ENCODE measurements around the gene ARAP3.
A peak's percentile ranks its signal among the peaks of the same experiment; 100 is the strongest.
"Not testable (repeated sequence)": the region's sequence is repeated elsewhere in the genome, so short reads cannot be mapped to it uniquely, and the experiment has no call there.

The ARAP3 gene

GRCh38 chr5:141681695-141682641 is at the start of gene ARAP3:
Gene ARAP3, minus strand, starts transcription at chr5:141682230. Its CDS starts 1,744 bp downstream, at chr5:141680486.
- peak in 1 of 2 donors; percentile 25 for DNase-seq

- no peak for DNase-seq
These were observed 47.5 kb upstream of the ARAP3 start for GRCh38 chr5:141729387-141730006.

GRCh38 chr5:141725891-141726290 is 43.9 kb upstream of the ARAP3 start:
- no peak for DNase-seq

GRCh38 chr5:141725174-141725573 is 43.1 kb upstream of the ARAP3 start:
- DNase-seq: not testable (repeated sequence)

GRCh38 chr5:141722266-141722665 is 40.2 kb upstream of the ARAP3 start:
- no peak for DNase-seq

- DNase-seq: no peak
These were observed 35.0 kb upstream of the ARAP3 start for GRCh38 chr5:141717043-141717442.

- no peak for DNase-seq
These were observed 34.4 kb upstream of the ARAP3 start for GRCh38 chr5:141716468-141716867.

GRCh38 chr5:141716009-141716408 is 34.0 kb upstream of the ARAP3 start:
- no peak for DNase-seq

- no peak for DNase-seq
These were observed 33.4 kb upstream of the ARAP3 start for GRCh38 chr5:141715346-141715905.

GRCh38 chr5:141714542-141715310 is 32.7 kb upstream of the ARAP3 start:
- no peak for DNase-seq

GRCh38 chr5:141713616-141714309 is 31.7 kb upstream of the ARAP3 start:
- no peak for DNase-seq

GRCh38 chr5:141711687-141712086 is 29.7 kb upstream of the ARAP3 start:
- no peak for DNase-seq

- no peak for DNase-seq
These were observed 27.8 kb upstream of the ARAP3 start for GRCh38 chr5:141709699-141710267.

GRCh38 chr5:141708016-141708415 is 26.0 kb upstream of the ARAP3 start:
- no peak for DNase-seq

- no peak for DNase-seq
These were observed 25.5 kb upstream of the ARAP3 start for GRCh38 chr5:141707510-141707909.

GRCh38 chr5:141706121-141706520 is 24.1 kb upstream of the ARAP3 start:
- no peak for DNase-seq

GRCh38 chr5:141705469-141705868 is 23.4 kb upstream of the ARAP3 start:
- no peak for DNase-seq

- no peak for DNase-seq
These were observed 22.8 kb upstream of the ARAP3 start for GRCh38 chr5:141704782-141705297.

GRCh38 chr5:141703133-141703561 is 21.1 kb upstream of the ARAP3 start:
- DNase-seq: no peak

- no peak for DNase-seq
These were observed 19.5 kb upstream of the ARAP3 start for GRCh38 chr5:141701360-141702119.

GRCh38 chr5:141697586-141697985 is 15.6 kb upstream of the ARAP3 start:
- DNase-seq: no peak
